Liver (tissue), 9 donors: ENCODE results near the gene SFN. TPM values are rescaled to one million over a fixed set of nuclear protein-coding genes. Genes with fewer than 3 reads are reported as not detected.

ENCODE experiments used
- DNase-seq: peaks from one replicate; pipeline ENCODE4 v3.0.0-alpha.2; 2017; ENCODE audit warnings: low spot score
- H3K27ac ChIP-seq, 2 donors: one replicate each; pipeline ENCODE4 v1.7.0; 2013; ENCODE audit warnings: inconsistent platforms in 2 of 2, low read length in 2 of 2, control low read depth in 1 of 2, low read depth in 1 of 2, mild to moderate bottlenecking in 1 of 2
- H3K27me3 ChIP-seq, 4 donors: one replicate each; pipeline versions ENCODE4 v1.6.1 to v1.7.0; 2013; ENCODE audit warnings: low read length in 3 of 4, inconsistent platforms in 1 of 4, mild to moderate bottlenecking in 1 of 4, moderate library complexity in 1 of 4; ENCODE audit not compliant: control insufficient read depth in 4 of 4, insufficient read depth in 4 of 4
- H3K36me3 ChIP-seq, 4 donors: one replicate each; pipeline versions ENCODE4 v1.6.1 to v1.7.0; 2013; ENCODE audit warnings: low read length in 3 of 4, mild to moderate bottlenecking in 3 of 4, low read depth in 1 of 4, moderate library complexity in 1 of 4; ENCODE audit not compliant: control insufficient read depth in 4 of 4, insufficient read depth in 3 of 4
- H3K4me1 ChIP-seq, 4 donors: one replicate each; pipeline versions ENCODE4 v1.6.1 to v1.7.0; 2013; ENCODE audit warnings: low read length in 3 of 4, mild to moderate bottlenecking in 3 of 4, moderate library complexity in 1 of 4; ENCODE audit not compliant: control insufficient read depth in 4 of 4, insufficient read depth in 4 of 4
- H3K4me3 ChIP-seq, 3 donors: one replicate each; pipeline versions ENCODE4 v1.6.1 to v1.7.0; 2013; ENCODE audit warnings: low read length in 3 of 3, control low read depth in 1 of 3, low read depth in 1 of 3, mild to moderate bottlenecking in 1 of 3
- H3K9ac ChIP-seq, 2 donors: one replicate each; pipeline ENCODE4 v1.7.0; 2013; ENCODE audit warnings: low read length in 2 of 2, mild to moderate bottlenecking in 2 of 2, moderate library complexity in 2 of 2, control low read depth in 1 of 2, low read depth in 1 of 2
- H3K9me3 ChIP-seq, 4 donors: one replicate each; pipeline versions ENCODE4 v1.6.1 to v1.7.0; 2013; ENCODE audit warnings: low read length in 3 of 4; ENCODE audit not compliant: control insufficient read depth in 4 of 4
- CTCF ChIP-seq: fragments of 150-350 bp; IDR thresholded peaks from 2 replicates; pipeline ENCODE4 v1.5.1; 2017; ENCODE audit warnings: improper control_type of control experiment, low read depth, low read length; ENCODE audit not compliant: missing input control
- EGR1 ChIP-seq, 2 donors: IDR thresholded peaks; 2 replicates each; pipeline ENCODE4 v1.6.1; 2016 to 2018; ENCODE audit warnings: antibody characterized with exemption in 2 of 2, low read depth in 2 of 2
- FOXA1 ChIP-seq: IDR thresholded peaks from 2 replicates; pipeline ENCODE4 v1.6.1; 2016; ENCODE audit warnings: antibody characterized with exemption
- FOXA2 ChIP-seq: IDR thresholded peaks from 2 replicates; pipeline ENCODE4 v1.6.1; 2016; ENCODE audit warnings: antibody characterized with exemption
- GABPA ChIP-seq, 2 donors: IDR thresholded peaks in 1 of 2; conservative IDR thresholded peaks in 1 of 2; 2 replicates each; pipeline ENCODE4 v1.6.1; 2016; ENCODE audit warnings: antibody characterized with exemption in 2 of 2, mild to moderate bottlenecking in 1 of 2, moderate library complexity in 1 of 2
- HNF4A ChIP-seq, 2 donors: conservative IDR thresholded peaks; 2 replicates each; pipeline ENCODE4 v1.6.1; 2016; ENCODE audit warnings: antibody characterized with exemption in 2 of 2, mild to moderate bottlenecking in 2 of 2
- HNF4G ChIP-seq: IDR thresholded peaks from 2 replicates; pipeline ENCODE4 v1.6.1; 2016; ENCODE audit warnings: antibody characterized with exemption
- JUND ChIP-seq, 2 donors: IDR thresholded peaks; 2 replicates each; pipeline ENCODE4 v1.6.1; 2016; ENCODE audit warnings: antibody characterized with exemption in 2 of 2
- MAX ChIP-seq: IDR thresholded peaks from 2 replicates; pipeline ENCODE4 v1.6.1; 2016; ENCODE audit warnings: antibody characterized with exemption
- NR2F2 ChIP-seq: IDR thresholded peaks from 2 replicates; pipeline ENCODE4 v1.6.1; 2016; ENCODE audit warnings: antibody characterized with exemption
- RAD21 ChIP-seq, 2 donors: IDR thresholded peaks; 2 replicates each; pipeline ENCODE4 v1.6.1; 2016; ENCODE audit warnings: antibody characterized with exemption in 2 of 2, mild to moderate bottlenecking in 2 of 2
- RXRA ChIP-seq, 2 donors: IDR thresholded peaks; 2 replicates each; pipeline ENCODE4 v1.6.1; 2017 to 2018; ENCODE audit warnings: antibody characterized with exemption in 2 of 2, mild to moderate bottlenecking in 1 of 2
- SP1 ChIP-seq: IDR thresholded peaks from 2 replicates; pipeline ENCODE4 v1.6.1; 2018; ENCODE audit warnings: antibody characterized with exemption, mild to moderate bottlenecking
- TAF1 ChIP-seq: conservative IDR thresholded peaks from 2 replicates; pipeline ENCODE4 v1.6.1; 2016; ENCODE audit warnings: antibody characterized with exemption, mild to moderate bottlenecking
- YY1 ChIP-seq: IDR thresholded peaks from 2 replicates; pipeline ENCODE4 v1.6.1; 2016; ENCODE audit warnings: antibody characterized with exemption, mild to moderate bottlenecking
- ZBTB33 ChIP-seq: IDR thresholded peaks from 2 replicates; pipeline ENCODE4 v1.6.1; 2016; ENCODE audit warnings: antibody characterized with exemption
- WGBS: extraction: QIAGEN DNeasy Blood & Tissue Kit; methylation state at CpG from one replicate; pipeline ENCODE4 v1.1.7; 2013; 5-methylcytosine and 5-hydroxymethylcytosine counted together
- polyA plus RNA-seq, 2 donors: library from polyadenylated mRNA; stranded (reverse) in 1 of 2; unstranded in 1 of 2; fragments of 200-250 nt in 1 of 2; fragments of >200 nt in 1 of 2; fragmentation: Nextera tagmentation in 1 of 2; extraction: Ambion mirVana in 1 of 2; gene quantifications; one replicate each; pipeline versions ENCODE4 v1.2.1 to v1.2.3, GENCODE V29; 2013 to 2015
- total RNA-seq, 2 donors: library from RNA; depleted of rRNA; stranded (reverse); fragments of >200 nt; gene quantifications; one replicate each; pipeline ENCODE4 v1.2.3, GENCODE V29; 2014
- TF ChIP-seq, protein P1 (sequence below): IDR thresholded peaks from 2 replicates; pipeline ENCODE4 v1.6.1; 2016; ENCODE audit warnings: antibody characterized with exemption, mild to moderate bottlenecking
- TF ChIP-seq, protein P2 (sequence below): IDR thresholded peaks from 2 replicates; pipeline ENCODE4 v1.6.1; 2016; ENCODE audit warnings: antibody characterized with exemption
- donor health status: healthy.
- donor health status: healthy.
- donor health status: healthy.
- donor health status: healthy.
- donor health status: healthy.

Gene SFN
- total and polyA plus RNA-seq, 4 donors: 0.17 to 0.69 TPM; not detected in 2

DNA sequence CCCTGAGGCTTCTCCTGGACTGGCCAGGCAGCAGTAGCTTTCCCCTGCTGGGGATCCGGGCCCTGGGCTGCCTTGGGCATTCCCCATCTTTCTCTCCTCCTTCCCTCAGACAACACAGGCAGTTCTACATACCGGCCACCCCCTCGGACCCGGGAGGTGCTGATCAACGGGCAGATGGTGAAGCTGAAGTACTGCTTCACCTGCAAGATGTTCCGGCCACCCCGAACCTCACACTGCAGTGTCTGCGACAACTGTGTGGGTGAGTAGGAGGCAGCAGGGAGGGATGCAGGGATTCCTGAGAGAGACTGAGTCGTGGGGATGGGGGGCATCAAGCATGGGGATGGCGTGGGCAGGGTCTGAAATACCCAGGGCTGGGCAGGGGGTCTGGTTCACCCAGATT lies 14.4 kb upstream of the SFN start:
- 92% methylated on average over 10 of the region's 10 CpGs for WGBS
- Histone ChIP-seq H3K36me3 (peaks cover 2 to 43% (median 35%) of the 10 kb centered on the region in 4 donors), H3K9ac (peak overlapping the region in 1 of 2 donors; percentile 52), H3K4me3 (no peak overlapping the region), H3K27ac (peak overlapping the region; percentile 71 to 72), H3K9me3 (no peaks in the 10 kb centered on the region), H3K27me3 (no peaks in the 10 kb centered on the region), H3K4me1 (peaks cover 0 to 12% (median 8%) of the 10 kb centered on the region in 4 donors)
- DNase-seq: no peak
- TF ChIP-seq TAF1 (no peak), FOXA2 (no peak), SP1 (no peak), YY1 (no peak), JUND (IDR thresholded peaks at IDR 0.05) (no peak), RAD21 (IDR thresholded peaks at IDR 0.05) (no peak), ZBTB33 (no peak), FOXA1 (no peak), NR2F2 (no peak), MAX (no peak), RXRA (IDR thresholded peaks at IDR 0.05) (no peak), GABPA (IDR thresholded peaks at IDR 0.05 in 1 of 2, conservative IDR thresholded peaks at IDR 0.05 in 1 of 2) (no peak), CTCF (no peak), HNF4G (no peak), HNF4A (conservative IDR thresholded peaks at IDR 0.05) (no peak), EGR1 (IDR thresholded peaks at IDR 0.05; ENCODE audit: low read depth in 2 of 2) (no peak)
- TF ChIP-seq, protein P1, sequence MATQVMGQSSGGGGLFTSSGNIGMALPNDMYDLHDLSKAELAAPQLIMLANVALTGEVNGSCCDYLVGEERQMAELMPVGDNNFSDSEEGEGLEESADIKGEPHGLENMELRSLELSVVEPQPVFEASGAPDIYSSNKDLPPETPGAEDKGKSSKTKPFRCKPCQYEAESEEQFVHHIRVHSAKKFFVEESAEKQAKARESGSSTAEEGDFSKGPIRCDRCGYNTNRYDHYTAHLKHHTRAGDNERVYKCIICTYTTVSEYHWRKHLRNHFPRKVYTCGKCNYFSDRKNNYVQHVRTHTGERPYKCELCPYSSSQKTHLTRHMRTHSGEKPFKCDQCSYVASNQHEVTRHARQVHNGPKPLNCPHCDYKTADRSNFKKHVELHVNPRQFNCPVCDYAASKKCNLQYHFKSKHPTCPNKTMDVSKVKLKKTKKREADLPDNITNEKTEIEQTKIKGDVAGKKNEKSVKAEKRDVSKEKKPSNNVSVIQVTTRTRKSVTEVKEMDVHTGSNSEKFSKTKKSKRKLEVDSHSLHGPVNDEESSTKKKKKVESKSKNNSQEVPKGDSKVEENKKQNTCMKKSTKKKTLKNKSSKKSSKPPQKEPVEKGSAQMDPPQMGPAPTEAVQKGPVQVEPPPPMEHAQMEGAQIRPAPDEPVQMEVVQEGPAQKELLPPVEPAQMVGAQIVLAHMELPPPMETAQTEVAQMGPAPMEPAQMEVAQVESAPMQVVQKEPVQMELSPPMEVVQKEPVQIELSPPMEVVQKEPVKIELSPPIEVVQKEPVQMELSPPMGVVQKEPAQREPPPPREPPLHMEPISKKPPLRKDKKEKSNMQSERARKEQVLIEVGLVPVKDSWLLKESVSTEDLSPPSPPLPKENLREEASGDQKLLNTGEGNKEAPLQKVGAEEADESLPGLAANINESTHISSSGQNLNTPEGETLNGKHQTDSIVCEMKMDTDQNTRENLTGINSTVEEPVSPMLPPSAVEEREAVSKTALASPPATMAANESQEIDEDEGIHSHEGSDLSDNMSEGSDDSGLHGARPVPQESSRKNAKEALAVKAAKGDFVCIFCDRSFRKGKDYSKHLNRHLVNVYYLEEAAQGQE: no peak
- TF ChIP-seq, protein P2, sequence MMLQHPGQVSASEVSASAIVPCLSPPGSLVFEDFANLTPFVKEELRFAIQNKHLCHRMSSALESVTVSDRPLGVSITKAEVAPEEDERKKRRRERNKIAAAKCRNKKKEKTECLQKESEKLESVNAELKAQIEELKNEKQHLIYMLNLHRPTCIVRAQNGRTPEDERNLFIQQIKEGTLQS: no peak
